ENCODE measurements around the gene NTF3. TPM values are rescaled to one million over a fixed set of nuclear protein-coding genes. Genes with fewer than 3 reads are reported as not detected.

NTF3 gene
- total RNA-seq, 2 experiments from 2014 or later, result not detected

- H3K4me1 Mint-ChIP-seq (ENCODE audit: low read depth), result no peaks in the 10 kb centered on the region
- Histone ChIP-seq H3K9me3 (ENCODE audit: control insufficient read depth in 1 of 2, insufficient read depth in 1 of 2, low read length in 2 of 2) (no peaks in the 10 kb centered on the region), H3K27me3 (ENCODE audit: control insufficient read depth in 1 of 2, insufficient read depth in 2 of 2, low read length in 2 of 2) (no peaks in the 10 kb centered on the region), H3K4me3 (ENCODE audit: low read length) (no peak overlapping the region), H3K27ac (ENCODE audit: low read depth in 1 of 2, low read length in 2 of 2) (no peak overlapping the region), H3K36me3 (ENCODE audit: insufficient read depth, low read length) (no peaks in the 10 kb centered on the region), H3K4me1 (ENCODE audit: insufficient read depth, low read length) (no peaks in the 10 kb centered on the region)
- H3K36me3 Mint-ChIP-seq (ENCODE audit: low read depth), result no peaks in the 10 kb centered on the region
- ChIA-PET CTCF (no interaction called here), POLR2A (no interaction called here)
- no peak overlapping the region for H3K4me3 Mint-ChIP-seq
- no peak overlapping the region for H3K27ac Mint-ChIP-seq
- ATAC-seq (ENCODE audit: poor library complexity) (no peak), DNase-seq (no peak)
- no peaks in the 10 kb centered on the region for H3K9me3 Mint-ChIP-seq
- intact Hi-C loops (cut with DNase I, micrococcal nuclease), result no loop called here
- TF ChIP-seq CTCF (IDR thresholded peaks at IDR 0.05), result no peak
- H3K27me3 Mint-ChIP-seq, result no peaks in the 10 kb centered on the region
These were observed 41.6 kb upstream of the NTF3 start for GRCh38 chr12:5390174-5390799.

GRCh38 chr12:5391653-5392052 is 40.3 kb upstream of the NTF3 start:
- H3K9me3 ChIP-seq (ENCODE audit: control insufficient read depth in 1 of 2, insufficient read depth in 1 of 2, low read length in 2 of 2), result no peaks in the 10 kb centered on the region
- Mint-ChIP-seq H3K9me3 (no peaks in the 10 kb centered on the region), H3K27ac (no peak overlapping the region), H3K4me3 (no peak overlapping the region), H3K36me3 (ENCODE audit: low read depth) (no peaks in the 10 kb centered on the region), H3K27me3 (no peaks in the 10 kb centered on the region), H3K4me1 (ENCODE audit: low read depth) (no peaks in the 10 kb centered on the region)
- ChIA-PET POLR2A (no interaction called here), CTCF (no interaction called here)
- H3K36me3 ChIP-seq (ENCODE audit: insufficient read depth, low read length), result no peaks in the 10 kb centered on the region
- no peaks in the 10 kb centered on the region for H3K4me1 ChIP-seq (ENCODE audit: insufficient read depth, low read length)
- no peak for TF ChIP-seq CTCF (IDR thresholded peaks at IDR 0.05)
- intact Hi-C loops (cut with DNase I, micrococcal nuclease), result no loop called here
- no peak overlapping the region for H3K27ac ChIP-seq (ENCODE audit: low read depth in 1 of 2, low read length in 2 of 2)
- DNase-seq, result no peak
- no peaks in the 10 kb centered on the region for H3K27me3 ChIP-seq (ENCODE audit: control insufficient read depth in 1 of 2, insufficient read depth in 2 of 2, low read length in 2 of 2)
- no peak overlapping the region for H3K4me3 ChIP-seq (ENCODE audit: low read length)
- no peak for ATAC-seq (ENCODE audit: poor library complexity)

- Mint-ChIP-seq H3K36me3 (ENCODE audit: low read depth) (no peaks in the 10 kb centered on the region), H3K4me1 (ENCODE audit: low read depth) (no peaks in the 10 kb centered on the region), H3K27ac (no peak overlapping the region), H3K27me3 (peaks cover 5% of the 10 kb centered on the region), H3K4me3 (no peak overlapping the region), H3K9me3 (no peaks in the 10 kb centered on the region)
- H3K27ac ChIP-seq (ENCODE audit: low read depth in 1 of 2, low read length in 2 of 2), result no peak overlapping the region
- no peaks in the 10 kb centered on the region for H3K36me3 ChIP-seq (ENCODE audit: insufficient read depth, low read length)
- intact Hi-C loops (cut with DNase I, micrococcal nuclease), result no loop called here
- no peaks in the 10 kb centered on the region for H3K4me1 ChIP-seq (ENCODE audit: insufficient read depth, low read length)
- no peak overlapping the region for H3K4me3 ChIP-seq (ENCODE audit: low read length)
- no peak for TF ChIP-seq CTCF (IDR thresholded peaks at IDR 0.05)
- no peaks in the 10 kb centered on the region for H3K27me3 ChIP-seq (ENCODE audit: control insufficient read depth in 1 of 2, insufficient read depth in 2 of 2, low read length in 2 of 2)
- CTCF ChIA-PET, result no interaction called here
- POLR2A ChIA-PET, result no interaction called here
- H3K9me3 ChIP-seq (ENCODE audit: control insufficient read depth in 1 of 2, insufficient read depth in 1 of 2, low read length in 2 of 2), result no peaks in the 10 kb centered on the region
- ATAC-seq (ENCODE audit: poor library complexity) (no peak), DNase-seq (no peak)
These were observed 38.9 kb upstream of the NTF3 start for GRCh38 chr12:5392961-5393360.
